Activated naive CD4-positive, alpha-beta T cell treated with anti-CD3 and anti-CD28 coated beads for 36 hours (primary cell): ENCODE data around the gene TMEM131. TPM values are rescaled to one million over a fixed set of nuclear protein-coding genes. Genes with fewer than 3 reads are reported as not detected.
"Not testable (repeated sequence)": the region's sequence is repeated elsewhere in the genome, so short reads cannot be mapped to it uniquely, and the experiment has no call there.

Experiments
- CTCF ChIA-PET: fragments of 350-600 bp; sonication (Branson Sonifier 250); formaldehyde crosslinking; loops from one replicate; lab custom pipeline; 2021; ENCODE audit warnings: antibody characterized with exemption; lab: Charles Lee
- DNase-seq: peaks from one replicate; pipeline ENCODE4 v3.0.0-alpha.2; 2020
- H3K27ac Mint-ChIP-seq: one replicate; pipeline ENCODE4 v1.8.0; 2021; ENCODE audit warnings: mild to moderate bottlenecking, mixed read lengths
- H3K27me3 Mint-ChIP-seq: one replicate; pipeline ENCODE4 v1.8.0; 2021; ENCODE audit warnings: low read depth, mixed read lengths
- H3K36me3 Mint-ChIP-seq: one replicate; pipeline ENCODE4 v1.8.0; 2021; ENCODE audit warnings: low read depth, mixed read lengths
- H3K4me1 Mint-ChIP-seq: one replicate; pipeline ENCODE4 v1.8.0; 2021; ENCODE audit warnings: low read depth, mixed read lengths
- H3K4me3 Mint-ChIP-seq: one replicate; pipeline ENCODE4 v1.8.0; 2021; ENCODE audit warnings: mild to moderate bottlenecking, moderate library complexity, mixed read lengths
- H3K9me3 Mint-ChIP-seq: one replicate; pipeline ENCODE4 v1.8.0; 2021; ENCODE audit warnings: mixed read lengths
- intact Hi-C: fragments of 100-400 bp; cut with micrococcal nuclease; formaldehyde crosslinking; loops from one replicate; pipeline ENCODE4 v1.15.1; 2023
- total RNA-seq, 2 experiments: library from RNA; stranded (reverse); gene quantifications; one replicate each; pipeline ENCODE4 v1.2.3, GENCODE V29; 2021

Gene TMEM131, protein sequence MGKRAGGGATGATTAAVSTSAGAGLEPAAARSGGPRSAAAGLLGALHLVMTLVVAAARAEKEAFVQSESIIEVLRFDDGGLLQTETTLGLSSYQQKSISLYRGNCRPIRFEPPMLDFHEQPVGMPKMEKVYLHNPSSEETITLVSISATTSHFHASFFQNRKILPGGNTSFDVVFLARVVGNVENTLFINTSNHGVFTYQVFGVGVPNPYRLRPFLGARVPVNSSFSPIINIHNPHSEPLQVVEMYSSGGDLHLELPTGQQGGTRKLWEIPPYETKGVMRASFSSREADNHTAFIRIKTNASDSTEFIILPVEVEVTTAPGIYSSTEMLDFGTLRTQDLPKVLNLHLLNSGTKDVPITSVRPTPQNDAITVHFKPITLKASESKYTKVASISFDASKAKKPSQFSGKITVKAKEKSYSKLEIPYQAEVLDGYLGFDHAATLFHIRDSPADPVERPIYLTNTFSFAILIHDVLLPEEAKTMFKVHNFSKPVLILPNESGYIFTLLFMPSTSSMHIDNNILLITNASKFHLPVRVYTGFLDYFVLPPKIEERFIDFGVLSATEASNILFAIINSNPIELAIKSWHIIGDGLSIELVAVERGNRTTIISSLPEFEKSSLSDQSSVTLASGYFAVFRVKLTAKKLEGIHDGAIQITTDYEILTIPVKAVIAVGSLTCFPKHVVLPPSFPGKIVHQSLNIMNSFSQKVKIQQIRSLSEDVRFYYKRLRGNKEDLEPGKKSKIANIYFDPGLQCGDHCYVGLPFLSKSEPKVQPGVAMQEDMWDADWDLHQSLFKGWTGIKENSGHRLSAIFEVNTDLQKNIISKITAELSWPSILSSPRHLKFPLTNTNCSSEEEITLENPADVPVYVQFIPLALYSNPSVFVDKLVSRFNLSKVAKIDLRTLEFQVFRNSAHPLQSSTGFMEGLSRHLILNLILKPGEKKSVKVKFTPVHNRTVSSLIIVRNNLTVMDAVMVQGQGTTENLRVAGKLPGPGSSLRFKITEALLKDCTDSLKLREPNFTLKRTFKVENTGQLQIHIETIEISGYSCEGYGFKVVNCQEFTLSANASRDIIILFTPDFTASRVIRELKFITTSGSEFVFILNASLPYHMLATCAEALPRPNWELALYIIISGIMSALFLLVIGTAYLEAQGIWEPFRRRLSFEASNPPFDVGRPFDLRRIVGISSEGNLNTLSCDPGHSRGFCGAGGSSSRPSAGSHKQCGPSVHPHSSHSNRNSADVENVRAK (N-terminal part only)
- 10 to 100 TPM; 18.5 to 19.2 TPM for total RNA-seq

DNA sequence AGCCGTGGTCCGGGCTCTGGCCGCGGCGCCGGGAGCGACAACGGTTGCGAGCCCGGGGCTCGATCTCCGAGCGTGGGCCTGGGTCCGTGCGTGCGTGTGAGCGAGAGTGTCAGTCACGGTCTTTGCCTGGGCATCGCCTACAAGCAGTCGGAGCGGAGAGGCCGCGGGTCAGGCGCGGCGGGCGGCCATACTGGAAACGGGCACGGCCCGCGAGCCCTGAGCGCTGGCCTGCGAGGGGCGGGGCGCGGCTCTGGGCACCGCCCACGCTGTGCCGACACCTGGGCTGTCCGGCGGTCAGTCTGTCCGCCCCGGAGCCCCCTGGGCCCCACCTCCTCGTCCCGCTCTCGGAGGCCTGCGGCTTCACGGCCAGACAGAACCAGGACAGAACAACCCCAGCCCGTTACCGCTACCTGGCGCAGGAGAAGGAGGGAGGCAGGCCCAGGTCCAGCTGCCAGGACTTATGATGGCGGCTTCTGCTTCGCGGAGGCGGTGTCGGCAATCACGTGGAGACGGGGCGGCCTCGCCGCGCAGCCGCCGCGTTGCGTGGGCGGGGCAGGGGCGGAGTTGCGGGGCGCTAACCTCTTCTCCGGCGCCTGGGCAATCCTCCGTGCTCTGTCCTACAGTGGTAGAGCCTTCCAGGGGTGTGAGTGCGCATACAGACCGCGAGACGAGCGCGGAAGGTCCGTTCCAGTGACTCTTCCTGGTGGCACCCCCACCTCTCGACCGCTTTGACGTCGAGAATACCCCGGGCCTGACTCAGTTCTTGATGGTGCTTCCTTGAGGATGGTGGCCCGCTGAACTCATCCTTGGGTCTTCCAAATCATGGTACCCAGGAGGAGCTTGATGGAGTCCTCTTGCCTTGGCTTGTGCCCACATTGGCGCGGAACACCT is at the start of gene TMEM131:
TMEM131 (minus strand) TSS at position 215 of the 891 bp plus-strand sequence. CDS start 286 bp downstream, outside the sequence.
- Mint-ChIP-seq H3K9me3 (no peaks in the 10 kb centered on the region), H3K27ac (peak within 1 kb of the TSS; percentile 93), H3K27me3 (no peaks in the 10 kb centered on the region), H3K36me3 (peaks cover 1% of the 10 kb centered on the region), H3K4me1 (peaks cover 32% of the 10 kb centered on the region), H3K4me3 (peak within 1 kb of the TSS; percentile 95)
- intact Hi-C loops, result loop anchor here (1.0 to 10.0 kb wide), 6 partner anchors 91 to 1341 kb away; partner anchors contain the start of genes EIF5B, TXNDC9 and VWA3B
- CTCF ChIA-PET, result no interaction called here
- peak; percentile 96 for DNase-seq

DNA sequence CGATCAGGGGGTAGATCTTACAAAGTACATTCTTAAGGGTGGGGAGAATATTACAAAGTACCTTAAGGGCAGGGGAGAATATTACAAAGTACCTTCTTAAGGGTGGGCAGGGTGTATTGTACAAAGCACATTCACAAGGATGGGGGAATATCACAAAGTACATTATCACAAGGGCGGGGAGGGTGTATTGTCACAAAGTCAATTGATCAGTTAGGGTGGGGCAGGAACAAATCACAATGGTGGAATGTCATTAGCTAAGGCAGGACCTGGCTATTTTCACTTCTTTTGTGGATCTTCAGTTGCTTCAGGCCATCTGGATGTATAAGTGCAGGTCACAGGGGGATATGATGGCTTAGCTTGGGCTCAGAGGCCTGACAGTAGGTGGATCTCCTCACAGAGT is 49.0 kb upstream of the TMEM131 start:
- H3K27ac Mint-ChIP-seq, intact Hi-C loops, H3K4me1 Mint-ChIP-seq, H3K36me3 Mint-ChIP-seq, DNase-seq, H3K4me3 Mint-ChIP-seq: not testable (repeated sequence)
- peaks cover 22% of the 10 kb centered on the region for H3K9me3 Mint-ChIP-seq
- peaks cover 10% of the 10 kb centered on the region for H3K27me3 Mint-ChIP-seq
- CTCF ChIA-PET, result interaction anchor here (0.7 kb wide), 1 partner anchor 13 kb away, joined by 3 read pairs; no protein-coding TSS in a partner anchor

DNA sequence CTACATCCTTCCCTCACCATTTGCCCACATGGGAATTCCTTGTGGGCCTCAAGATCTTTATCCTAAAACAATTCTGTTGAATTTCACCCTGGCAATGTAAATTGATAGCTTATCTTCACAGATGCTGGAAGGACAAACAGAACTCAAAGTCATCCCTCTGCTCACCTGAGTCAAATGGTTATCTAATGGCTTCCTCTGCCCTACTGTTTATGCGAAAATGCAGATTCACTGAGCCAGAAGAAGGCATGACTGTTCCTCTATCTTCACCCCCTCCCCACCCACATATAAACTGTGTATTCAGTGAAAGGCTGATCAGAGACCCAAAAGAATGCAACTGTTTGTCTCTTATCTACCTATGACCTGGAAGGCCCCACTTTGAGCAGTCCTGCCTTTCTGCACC is 47.4 kb upstream of the TMEM131 start:
- no peak for DNase-seq
- Mint-ChIP-seq H3K9me3 (peaks cover 22% of the 10 kb centered on the region), H3K27me3 (peaks cover 10% of the 10 kb centered on the region), H3K36me3 (no peaks in the 10 kb centered on the region), H3K4me3 (no peak overlapping the region), H3K4me1 (no peaks in the 10 kb centered on the region), H3K27ac (no peak overlapping the region)
- intact Hi-C loops, result no loop called here
- CTCF ChIA-PET, result no interaction called here

DNA sequence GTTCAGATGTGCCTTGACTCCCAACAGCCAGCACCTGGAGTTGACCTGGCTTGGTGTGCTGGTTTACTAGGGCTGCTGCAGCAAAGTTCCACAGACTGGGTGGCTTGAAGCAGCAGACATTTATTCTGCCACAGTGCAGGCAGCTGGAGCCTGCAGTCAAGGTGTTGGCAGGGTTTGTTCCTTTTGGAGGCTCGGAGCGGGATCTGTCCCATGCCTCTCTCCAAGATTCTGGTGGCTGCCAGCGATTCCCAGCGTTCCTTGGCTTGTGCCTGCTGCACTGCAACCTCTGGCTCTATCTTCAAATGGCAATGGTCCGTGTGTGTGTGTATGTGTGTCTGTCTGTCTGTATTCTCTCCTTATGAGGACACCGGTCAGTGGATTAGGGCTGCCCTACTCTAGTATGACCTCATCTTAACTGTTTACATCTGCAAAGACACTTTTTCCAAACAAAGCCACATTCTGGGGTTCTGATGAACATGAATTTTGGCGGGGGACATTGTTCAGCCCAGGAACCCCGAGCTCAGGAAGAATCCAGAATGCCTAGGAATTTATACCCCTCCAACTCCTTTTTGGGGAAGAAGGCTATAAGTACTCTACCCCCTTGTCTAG is 44.7 kb upstream of the TMEM131 start:
- intact Hi-C loops, result no loop called here
- Mint-ChIP-seq H3K9me3 (peaks cover 21% of the 10 kb centered on the region), H3K4me1 (no peaks in the 10 kb centered on the region), H3K36me3 (no peaks in the 10 kb centered on the region), H3K4me3 (no peak overlapping the region), H3K27me3 (peaks cover 10% of the 10 kb centered on the region), H3K27ac (no peak overlapping the region)
- CTCF ChIA-PET, result no interaction called here
- DNase-seq, result no peak

DNA sequence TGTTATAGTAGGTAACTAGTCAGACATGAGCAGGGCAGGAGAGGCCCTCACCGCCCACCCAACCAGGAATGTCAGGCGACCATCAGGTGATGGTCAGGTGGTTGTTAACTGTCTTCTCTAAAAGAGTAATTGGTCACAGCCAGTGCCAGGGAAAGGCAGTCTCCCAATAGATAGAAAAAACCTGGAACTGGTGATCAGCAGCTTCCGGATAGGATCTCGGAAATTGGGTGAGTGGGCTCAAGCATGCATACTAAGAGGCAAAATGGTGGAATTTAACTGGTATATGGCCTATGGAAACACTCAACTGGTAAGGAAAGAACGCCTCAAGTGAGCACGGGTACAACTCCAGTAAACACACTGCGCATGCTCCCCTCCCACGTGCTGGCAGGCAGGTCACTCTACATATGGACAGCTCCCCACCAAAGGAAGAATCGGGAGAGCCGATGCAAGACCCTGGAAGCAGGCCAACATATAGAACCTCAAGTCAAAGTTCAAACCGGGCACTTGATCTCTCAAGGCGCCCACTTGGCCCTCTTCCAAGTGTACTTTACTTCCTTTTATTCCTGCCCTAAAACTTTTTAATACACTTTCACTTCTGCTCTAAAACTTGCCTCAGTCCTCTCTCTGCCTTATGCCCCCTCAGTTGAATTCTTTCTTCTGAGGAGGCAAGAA is 43.5 kb upstream of the TMEM131 start:
- Mint-ChIP-seq H3K36me3 (no peaks in the 10 kb centered on the region), H3K4me1 (no peaks in the 10 kb centered on the region), H3K9me3 (peaks cover 11% of the 10 kb centered on the region), H3K27me3 (peaks cover 10% of the 10 kb centered on the region), H3K4me3 (no peak overlapping the region), H3K27ac (no peak overlapping the region)
- intact Hi-C loops, result no loop called here
- CTCF ChIA-PET, result interaction anchor here (1.0 kb wide), 1 partner anchor 238 kb away, joined by 3 read pairs; no protein-coding TSS in a partner anchor
- DNase-seq, result no peak

DNA sequence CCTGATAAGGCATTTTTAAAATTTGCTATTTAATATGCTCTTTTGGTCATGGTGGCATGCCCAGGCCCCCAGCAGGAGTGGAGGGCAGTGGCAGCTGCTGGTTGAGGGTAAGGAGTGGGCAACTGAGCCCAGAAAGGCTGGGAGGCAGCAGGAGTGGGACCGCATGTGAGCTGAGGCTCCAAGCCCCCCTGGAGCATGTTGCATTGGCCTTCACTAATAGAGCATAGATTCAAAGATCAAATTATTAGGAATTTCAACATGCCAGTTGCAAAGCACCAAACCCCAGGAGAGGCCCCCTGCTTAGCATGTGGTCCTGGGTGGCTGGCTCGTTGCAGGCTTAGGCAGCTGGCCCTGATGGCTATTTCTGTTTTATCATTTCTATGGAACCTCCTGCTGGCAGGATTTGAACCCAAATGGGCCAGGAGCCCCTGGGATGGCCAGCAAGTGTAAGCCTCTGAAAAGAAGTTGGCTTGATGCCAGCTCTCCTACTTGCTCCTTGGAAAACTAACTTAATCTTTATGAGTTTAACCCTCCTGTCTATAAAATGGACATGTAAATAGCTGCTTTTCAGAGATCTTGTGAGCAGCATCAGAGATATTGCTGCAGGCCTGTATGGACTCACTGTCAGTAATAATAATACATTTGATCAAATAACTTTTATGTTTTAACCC is 42.1 kb upstream of the TMEM131 start:
- intact Hi-C loops, result no loop called here
- Mint-ChIP-seq H3K36me3 (no peaks in the 10 kb centered on the region), H3K4me1 (no peaks in the 10 kb centered on the region), H3K9me3 (no peaks in the 10 kb centered on the region), H3K27me3 (peaks cover 10% of the 10 kb centered on the region), H3K27ac (no peak overlapping the region), H3K4me3 (no peak overlapping the region)
- CTCF ChIA-PET, result no interaction called here
- DNase-seq, result no peak

DNA sequence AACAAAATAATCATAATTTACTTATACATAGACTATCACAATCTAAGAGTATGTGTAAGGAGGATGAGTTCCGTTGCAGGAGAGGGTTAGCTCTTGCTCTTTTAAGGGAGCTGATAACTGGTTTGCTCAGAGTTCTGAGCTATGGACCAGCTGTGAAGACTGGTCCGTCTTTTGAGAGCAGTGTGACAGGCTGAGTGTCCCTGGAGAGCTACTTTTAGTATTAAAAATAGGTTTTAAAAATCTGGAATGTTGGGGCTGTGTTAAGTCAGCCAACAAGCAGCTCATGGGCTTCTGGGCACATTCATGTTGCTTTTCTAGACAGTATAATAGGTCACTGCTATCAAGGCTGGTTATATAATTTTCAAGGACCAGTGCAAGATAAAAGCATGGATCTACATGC is 41.5 kb upstream of the TMEM131 start:
- no peaks in the 10 kb centered on the region for H3K9me3 Mint-ChIP-seq
- no peaks in the 10 kb centered on the region for H3K36me3 Mint-ChIP-seq
- H3K27me3 Mint-ChIP-seq, result peaks cover 10% of the 10 kb centered on the region
- CTCF ChIA-PET, result interaction anchor here (1.2 kb wide), 1 partner anchor 230 kb away, joined by 4 read pairs; no protein-coding TSS in a partner anchor
- H3K4me1 Mint-ChIP-seq, result no peaks in the 10 kb centered on the region
- intact Hi-C loops, result no loop called here
- no peak overlapping the region for H3K4me3 Mint-ChIP-seq
- H3K27ac Mint-ChIP-seq, result no peak overlapping the region
- DNase-seq, result no peak

DNA sequence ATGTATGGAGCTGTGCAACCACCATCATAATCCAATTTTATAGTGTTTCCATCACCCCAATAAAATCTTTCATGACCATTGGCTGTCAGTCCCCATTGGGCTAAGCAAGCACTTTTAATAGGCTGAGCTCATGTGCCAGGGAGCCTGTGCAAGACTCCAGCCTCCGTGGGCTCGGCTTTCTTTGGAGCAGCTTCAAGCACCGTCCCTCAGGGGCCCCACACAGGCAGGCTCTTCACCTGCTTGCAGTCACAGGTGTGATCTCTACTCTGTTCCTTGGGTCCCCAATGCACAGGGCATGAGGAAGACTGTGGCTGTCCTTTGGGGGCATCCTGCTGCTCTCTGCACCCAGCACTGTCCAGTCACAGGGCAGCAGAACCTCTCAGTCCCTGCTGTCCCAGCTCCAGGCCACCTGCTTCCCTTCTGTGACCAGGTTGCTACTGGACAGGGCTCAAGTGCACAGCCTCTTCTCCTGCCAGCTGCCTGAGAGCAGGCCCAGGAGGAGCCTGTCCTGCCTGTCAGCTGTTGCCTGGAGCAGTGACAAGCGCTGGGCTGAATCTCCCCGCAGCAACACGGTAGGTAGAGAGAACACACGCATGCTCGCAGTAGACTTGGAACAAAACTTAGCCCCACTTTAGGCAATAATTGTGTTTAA is 40.7 kb upstream of the TMEM131 start:
- Mint-ChIP-seq H3K4me3 (no peak overlapping the region), H3K9me3 (no peaks in the 10 kb centered on the region), H3K4me1 (no peaks in the 10 kb centered on the region), H3K36me3 (no peaks in the 10 kb centered on the region), H3K27me3 (peaks cover 7% of the 10 kb centered on the region), H3K27ac (no peak overlapping the region)
- no peak for DNase-seq
- CTCF ChIA-PET, result interaction anchor here (1.2 kb wide), 1 partner anchor 229 kb away, joined by 4 read pairs; no protein-coding TSS in a partner anchor
- intact Hi-C loops, result no loop called here

DNA sequence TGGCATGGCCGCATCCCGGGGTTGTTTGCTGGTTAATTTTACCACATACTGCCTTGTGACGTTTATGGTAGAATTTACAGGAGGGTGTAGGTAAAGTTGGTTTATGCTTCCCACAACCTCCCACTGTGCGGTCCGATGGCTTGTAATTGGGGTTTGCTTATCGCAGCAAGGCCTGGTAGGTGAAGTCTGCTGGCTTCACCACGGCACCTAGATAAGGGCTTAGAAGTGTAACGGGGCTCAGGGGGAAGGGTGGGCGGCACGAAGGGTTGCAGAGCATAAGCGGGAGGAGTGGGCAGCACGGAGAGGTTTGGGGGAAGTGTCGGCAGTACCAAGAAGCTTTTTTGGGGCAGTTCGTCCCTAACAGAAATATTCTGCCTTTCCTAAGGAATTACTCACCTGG is 39.0 kb upstream of the TMEM131 start:
- Mint-ChIP-seq H3K27me3 (no peaks in the 10 kb centered on the region), H3K27ac (no peak overlapping the region), H3K4me3 (no peak overlapping the region), H3K36me3 (no peaks in the 10 kb centered on the region), H3K4me1 (no peaks in the 10 kb centered on the region), H3K9me3 (no peaks in the 10 kb centered on the region)
- CTCF ChIA-PET, result no interaction called here
- intact Hi-C loops, result no loop called here
- no peak for DNase-seq

DNA sequence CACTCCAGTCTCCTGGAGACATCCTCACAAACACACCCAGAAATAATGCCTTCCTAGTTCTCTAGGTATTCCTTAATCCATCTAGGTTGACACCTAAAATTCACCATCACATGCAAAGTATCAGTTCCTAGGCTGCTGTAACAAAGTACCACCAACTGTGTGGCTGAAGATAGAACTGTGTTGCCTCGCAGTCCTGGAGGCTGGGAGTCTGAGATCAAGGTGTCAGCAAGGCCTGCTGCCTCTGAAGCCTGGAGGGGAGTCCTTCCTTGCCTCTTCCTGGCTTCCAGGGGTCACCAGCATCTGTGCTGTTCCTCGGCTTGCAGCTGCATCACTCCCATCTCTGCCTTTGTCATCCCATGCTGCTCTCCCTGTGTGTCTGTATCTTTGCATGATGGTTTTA is 36.3 kb upstream of the TMEM131 start:
- no peak for DNase-seq
- peaks cover 6% of the 10 kb centered on the region for H3K4me1 Mint-ChIP-seq
- H3K27ac Mint-ChIP-seq, result no peak overlapping the region
- no peak overlapping the region for H3K4me3 Mint-ChIP-seq
- no peaks in the 10 kb centered on the region for H3K36me3 Mint-ChIP-seq
- intact Hi-C loops, result no loop called here
- no peaks in the 10 kb centered on the region for H3K27me3 Mint-ChIP-seq
- CTCF ChIA-PET, result no interaction called here
- no peaks in the 10 kb centered on the region for H3K9me3 Mint-ChIP-seq
